ENCODE measurements around the gene TXNL4A.

The TXNL4A gene

GRCh38 chr18:79935098-79935480 is 53.3 kb downstream of the TXNL4A start:
- no peak for DNase-seq (ENCODE audit: low spot score)

- DNase-seq (ENCODE audit: low spot score): no peak
These were observed 53.9 kb downstream of the TXNL4A start for GRCh38 chr18:79934311-79935097.

GRCh38 chr18:79933765-79934164 is 54.6 kb downstream of the TXNL4A start:
- DNase-seq (ENCODE audit: low spot score): no peak

GRCh38 chr18:79932907-79933306 is 55.5 kb downstream of the TXNL4A start:
- DNase-seq (ENCODE audit: low spot score): no peak

DNA sequence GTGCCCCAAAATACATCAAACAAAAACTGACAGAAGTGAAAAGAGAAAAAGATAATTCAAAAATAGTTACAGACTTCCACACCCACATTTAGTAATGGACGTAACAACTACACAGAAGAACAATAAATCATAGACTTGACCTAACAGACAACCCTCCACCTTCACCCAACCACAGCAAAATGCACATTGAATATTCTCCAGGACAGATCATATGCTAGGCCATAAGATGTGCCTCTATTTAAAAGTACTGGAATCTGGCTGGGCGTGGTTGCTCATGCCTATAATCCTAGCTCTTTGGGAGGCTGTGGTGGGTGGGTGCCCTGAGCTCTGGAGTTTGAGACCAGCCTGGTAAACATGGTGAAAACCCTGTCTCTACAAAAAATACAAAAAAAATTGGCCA is 56.9 kb downstream of the TXNL4A start:
- DNase-seq (ENCODE audit: low spot score): no peak

- DNase-seq (ENCODE audit: low spot score): no peak
These were observed 58.2 kb downstream of the TXNL4A start for GRCh38 chr18:79930020-79930642.

GRCh38 chr18:79928563-79928960 is 59.8 kb downstream of the TXNL4A start:
- no peak for DNase-seq (ENCODE audit: low spot score)

GRCh38 chr18:79927607-79928562 is 60.5 kb downstream of the TXNL4A start:
- no peak for DNase-seq (ENCODE audit: low spot score)

DNA sequence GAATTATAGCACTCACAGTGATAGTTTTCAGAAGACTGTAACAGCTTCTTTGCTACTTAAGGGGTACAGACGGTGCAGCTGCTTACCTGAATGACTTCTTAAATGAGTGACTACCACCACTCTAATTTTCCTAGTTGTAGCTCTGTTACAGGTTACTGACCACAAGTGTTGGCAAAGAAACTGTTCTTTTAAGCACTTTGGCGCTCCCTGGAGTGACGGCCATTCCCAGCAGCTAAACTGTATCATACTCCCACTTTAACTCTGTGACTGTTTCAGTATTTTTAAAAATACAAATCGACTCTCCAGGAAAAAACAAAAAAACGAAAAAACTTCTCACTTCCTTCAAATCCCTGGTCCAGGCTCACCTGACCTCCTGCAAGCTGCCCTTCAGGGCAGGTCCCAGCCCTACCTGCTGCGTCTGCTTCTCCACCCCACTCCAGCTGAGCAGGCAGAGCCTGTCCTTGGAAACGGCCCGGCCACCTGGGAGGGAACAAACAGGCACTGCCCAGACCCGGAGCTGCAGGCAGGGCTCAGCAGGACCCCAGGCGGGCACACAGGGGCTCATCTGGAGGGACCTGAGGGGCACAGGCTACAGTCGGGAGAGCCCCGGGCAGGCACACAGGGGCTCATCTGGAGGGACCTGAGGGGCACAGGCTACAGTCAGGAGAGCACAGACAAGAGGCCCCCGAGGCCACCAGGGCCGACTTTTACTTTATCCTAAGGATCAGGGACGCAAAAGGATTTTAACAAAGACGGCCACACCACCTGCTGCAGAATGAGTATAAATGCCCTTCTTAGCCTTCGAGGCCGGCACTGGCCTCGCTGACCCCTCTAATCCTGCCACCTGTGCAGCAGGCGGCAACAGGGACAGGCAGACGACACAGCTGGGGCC is 61.4 kb downstream of the TXNL4A start:
- no peak for DNase-seq (ENCODE audit: low spot score)

DNA sequence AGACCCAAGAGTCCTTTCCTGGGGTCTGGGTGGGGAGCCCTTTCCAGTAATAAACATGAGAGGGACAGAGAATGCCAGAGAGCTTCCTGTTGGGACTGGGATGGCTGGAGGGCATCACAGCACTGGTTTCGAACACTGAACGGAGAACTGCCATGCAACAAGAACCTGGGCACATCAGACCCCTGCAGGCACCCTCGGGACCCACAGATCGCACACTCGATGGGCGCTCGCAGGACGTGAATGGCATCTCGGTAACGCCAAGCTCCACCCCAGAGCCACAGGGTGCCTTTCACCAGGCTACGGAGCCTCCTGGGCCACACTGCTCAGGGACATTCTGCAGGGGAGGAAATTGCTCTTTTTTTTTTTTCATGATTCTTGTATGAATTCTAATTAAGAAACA is 62.1 kb downstream of the TXNL4A start:
- no peak for DNase-seq (ENCODE audit: low spot score)

- no peak for DNase-seq (ENCODE audit: low spot score)
These were observed 63.3 kb downstream of the TXNL4A start for GRCh38 chr18:79924814-79925731.

- DNase-seq (ENCODE audit: low spot score): no peak
These were observed 64.3 kb downstream of the TXNL4A start for GRCh38 chr18:79923896-79924585.

DNA sequence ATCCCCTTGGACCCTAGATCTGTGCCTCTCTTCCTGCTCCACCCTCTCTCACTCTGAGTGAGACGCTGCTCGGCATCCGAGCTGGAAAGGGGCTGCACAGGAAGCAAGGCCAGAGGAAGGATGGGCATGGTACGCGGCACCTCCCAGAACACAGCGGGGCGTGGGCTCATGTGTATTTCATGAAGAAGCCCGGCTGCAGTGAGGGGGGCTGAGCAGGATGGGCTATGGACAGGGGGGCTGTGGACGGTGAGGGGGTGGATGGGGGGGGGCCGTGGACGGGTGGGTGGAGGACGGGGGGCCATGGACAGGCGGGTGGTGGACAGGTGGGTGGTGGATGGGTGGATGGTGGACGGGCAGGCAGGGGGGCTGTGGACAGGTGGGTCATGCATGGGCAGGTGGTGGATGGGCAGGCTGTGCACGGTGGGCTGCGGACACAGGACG is 65.4 kb downstream of the TXNL4A start:
- DNase-seq (ENCODE audit: low spot score): no peak

- no peak for DNase-seq (ENCODE audit: low spot score)
These were observed 66.1 kb downstream of the TXNL4A start for GRCh38 chr18:79921984-79922965.
